Activated naive CD8-positive, alpha-beta T cell treated with anti-CD3 and anti-CD28 coated beads, Interleukin-2, amount 50 U/mL, for 24 hours (primary cell): ENCODE measurements around the gene BMP7.

Experiments
- ATAC-seq: fragments of 150-1000 bp; cut with Tn5 transposase; one replicate; pipeline ENCODE4 v1.10.0; 2021
- DNase-seq: peaks from one replicate; pipeline ENCODE4 v3.0.0; 2021
- H3K27ac Mint-ChIP-seq: one replicate; pipeline ENCODE4 v1.8.0; 2021; ENCODE audit warnings: mild to moderate bottlenecking, mixed read lengths
- H3K27me3 Mint-ChIP-seq: one replicate; pipeline ENCODE4 v1.8.0; 2021; ENCODE audit warnings: mixed read lengths
- H3K36me3 Mint-ChIP-seq: one replicate; pipeline ENCODE4 v1.8.0; 2021; ENCODE audit warnings: low read depth, mixed read lengths
- H3K4me1 Mint-ChIP-seq: one replicate; pipeline ENCODE4 v1.8.0; 2021; ENCODE audit warnings: mixed read lengths
- H3K4me3 Mint-ChIP-seq: one replicate; pipeline ENCODE4 v1.8.0; 2021; ENCODE audit warnings: mild to moderate bottlenecking, moderate library complexity, mixed read lengths
- H3K9me3 Mint-ChIP-seq: one replicate; pipeline ENCODE4 v1.8.0; 2021; ENCODE audit warnings: mixed read lengths

Gene BMP7

GRCh38 chr20:57278457-57278856 is 12.0 kb upstream of the BMP7 start:
- Mint-ChIP-seq H3K36me3 (no peaks in the 10 kb centered on the region), H3K4me1 (no peaks in the 10 kb centered on the region), H3K4me3 (no peak overlapping the region), H3K9me3 (no peaks in the 10 kb centered on the region), H3K27me3 (peaks cover 26% of the 10 kb centered on the region), H3K27ac (no peak overlapping the region)
- DNase-seq = no peak
- ATAC-seq = no peak

- ATAC-seq = no peak
- H3K36me3 Mint-ChIP-seq = no peaks in the 10 kb centered on the region
- H3K4me3 Mint-ChIP-seq = no peak overlapping the region
- no peak overlapping the region for H3K27ac Mint-ChIP-seq
- no peaks in the 10 kb centered on the region for H3K4me1 Mint-ChIP-seq
- no peaks in the 10 kb centered on the region for H3K9me3 Mint-ChIP-seq
- H3K27me3 Mint-ChIP-seq = peaks cover 18% of the 10 kb centered on the region
- DNase-seq = no peak
Observed at GRCh38 chr20:57277398-57278105, 11.1 kb upstream of the BMP7 start.

GRCh38 chr20:57276221-57276620 is 9.8 kb upstream of the BMP7 start:
- Mint-ChIP-seq H3K27ac (no peak overlapping the region), H3K9me3 (no peaks in the 10 kb centered on the region), H3K36me3 (no peaks in the 10 kb centered on the region), H3K27me3 (peaks cover 16% of the 10 kb centered on the region), H3K4me1 (no peaks in the 10 kb centered on the region), H3K4me3 (no peak overlapping the region)
- no peak for DNase-seq
- ATAC-seq = no peak

DNA sequence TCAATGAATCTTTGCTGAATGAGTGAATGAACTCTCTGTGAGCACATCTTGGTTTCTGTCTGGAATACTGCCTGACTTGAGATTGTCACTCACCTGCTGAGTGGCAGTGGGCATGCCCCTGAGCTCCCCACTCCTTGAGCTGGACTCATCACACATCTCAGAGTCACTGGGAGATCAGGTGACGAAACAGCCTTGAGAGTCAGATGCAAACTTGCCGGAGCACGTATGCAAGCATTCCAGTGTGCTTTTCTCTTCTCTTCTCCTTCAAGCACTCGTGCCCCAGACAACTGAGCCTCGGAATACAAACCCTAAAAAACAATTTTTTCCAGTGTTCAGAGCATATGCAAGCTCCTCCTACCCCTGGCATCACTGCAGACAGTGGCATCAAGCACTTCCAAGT is 9.4 kb upstream of the BMP7 start:
- ATAC-seq (no peak), DNase-seq (no peak)
- Mint-ChIP-seq H3K27ac (no peak overlapping the region), H3K4me3 (no peak overlapping the region), H3K27me3 (peaks cover 13% of the 10 kb centered on the region), H3K36me3 (no peaks in the 10 kb centered on the region), H3K9me3 (no peaks in the 10 kb centered on the region), H3K4me1 (no peaks in the 10 kb centered on the region)

DNA sequence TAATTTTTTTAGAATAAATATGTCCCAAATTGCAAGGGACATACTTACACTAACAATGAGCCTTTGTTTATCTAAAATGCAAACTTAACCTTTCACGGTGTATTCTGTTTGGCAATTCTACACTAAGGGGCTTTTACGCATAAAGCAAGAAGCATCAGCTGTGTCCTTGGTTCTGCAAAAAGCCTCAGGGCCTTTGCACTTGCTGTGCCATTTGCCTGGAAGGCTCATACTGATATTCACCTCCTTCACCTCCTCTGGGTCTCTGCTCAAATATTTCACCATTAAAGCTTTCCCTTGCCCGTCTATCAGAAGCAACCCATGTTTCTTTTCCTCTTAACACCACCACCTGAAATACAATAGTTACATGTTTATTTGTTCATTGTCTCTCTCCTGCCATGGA is 8.9 kb upstream of the BMP7 start:
- H3K4me1 Mint-ChIP-seq = no peaks in the 10 kb centered on the region
- peaks cover 15% of the 10 kb centered on the region for H3K27me3 Mint-ChIP-seq
- no peaks in the 10 kb centered on the region for H3K36me3 Mint-ChIP-seq
- DNase-seq = no peak
- no peaks in the 10 kb centered on the region for H3K9me3 Mint-ChIP-seq
- H3K27ac Mint-ChIP-seq = no peak overlapping the region
- H3K4me3 Mint-ChIP-seq = no peak overlapping the region
- ATAC-seq = no peak

DNA sequence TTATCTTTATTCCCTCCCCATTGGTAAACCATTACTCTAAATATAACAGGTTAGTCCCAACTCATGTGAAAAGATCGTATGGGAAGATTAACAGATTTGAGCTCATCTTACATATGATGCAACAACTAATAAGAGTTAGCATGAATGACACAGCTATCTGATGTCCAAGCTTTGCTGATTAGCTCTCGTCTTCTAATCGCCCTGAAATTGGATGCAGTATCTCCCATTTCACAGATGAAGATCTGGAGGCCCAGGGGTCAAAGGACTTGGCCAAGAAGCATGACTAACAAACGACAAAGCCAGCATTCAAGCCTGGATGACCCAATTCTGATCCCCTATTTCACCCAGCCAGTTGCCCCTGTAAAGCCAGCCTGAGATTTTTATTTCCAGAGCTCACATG is 8.4 kb upstream of the BMP7 start:
- ATAC-seq = no peak
- DNase-seq = no peak
- Mint-ChIP-seq H3K27ac (no peak overlapping the region), H3K36me3 (no peaks in the 10 kb centered on the region), H3K4me1 (no peaks in the 10 kb centered on the region), H3K4me3 (no peak overlapping the region), H3K9me3 (no peaks in the 10 kb centered on the region), H3K27me3 (peaks cover 14% of the 10 kb centered on the region)

DNA sequence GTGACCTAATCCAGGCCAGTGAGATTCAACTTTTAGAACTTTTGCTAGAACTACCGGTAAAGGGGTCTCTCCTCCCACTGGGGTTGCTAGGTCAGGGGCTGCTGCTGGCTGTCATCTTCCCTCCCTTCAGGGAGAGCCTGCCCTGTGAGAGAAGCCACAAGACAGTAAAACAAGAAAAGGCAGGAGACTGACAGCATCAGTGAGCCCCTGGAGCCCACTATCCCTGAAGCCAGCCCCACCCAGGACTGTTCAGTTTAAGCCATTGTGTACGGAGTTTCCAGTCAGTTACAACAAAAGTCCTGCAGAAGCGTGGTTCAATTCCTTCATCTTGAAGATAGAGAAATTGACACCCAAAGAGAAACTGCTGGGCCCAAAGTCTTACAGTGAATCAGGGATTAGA is 7.9 kb upstream of the BMP7 start:
- Mint-ChIP-seq H3K36me3 (no peaks in the 10 kb centered on the region), H3K9me3 (no peaks in the 10 kb centered on the region), H3K27ac (no peak overlapping the region), H3K27me3 (peaks cover 16% of the 10 kb centered on the region), H3K4me3 (no peak overlapping the region), H3K4me1 (no peaks in the 10 kb centered on the region)
- no peak for ATAC-seq
- DNase-seq = no peak

- H3K4me3 Mint-ChIP-seq = no peak overlapping the region
- H3K9me3 Mint-ChIP-seq = no peaks in the 10 kb centered on the region
- peaks cover 27% of the 10 kb centered on the region for H3K27me3 Mint-ChIP-seq
- H3K4me1 Mint-ChIP-seq = no peaks in the 10 kb centered on the region
- ATAC-seq = no peak
- H3K36me3 Mint-ChIP-seq = no peaks in the 10 kb centered on the region
- DNase-seq = no peak
- no peak overlapping the region for H3K27ac Mint-ChIP-seq
Observed at GRCh38 chr20:57272883-57273535, 6.6 kb upstream of the BMP7 start.

GRCh38 chr20:57270204-57270984 is 4.0 kb upstream of the BMP7 start:
- Mint-ChIP-seq H3K9me3 (no peaks in the 10 kb centered on the region), H3K27ac (no peak overlapping the region), H3K27me3 (peaks cover 43% of the 10 kb centered on the region), H3K36me3 (no peaks in the 10 kb centered on the region), H3K4me3 (no peak overlapping the region), H3K4me1 (no peaks in the 10 kb centered on the region)
- DNase-seq = no peak
- ATAC-seq = no peak

GRCh38 chr20:57269148-57269984 is 2.9 kb upstream of the BMP7 start:
- peaks cover 45% of the 10 kb centered on the region for H3K27me3 Mint-ChIP-seq
- no peaks in the 10 kb centered on the region for H3K36me3 Mint-ChIP-seq
- no peaks in the 10 kb centered on the region for H3K4me1 Mint-ChIP-seq
- H3K27ac Mint-ChIP-seq = no peak overlapping the region
- no peaks in the 10 kb centered on the region for H3K9me3 Mint-ChIP-seq
- H3K4me3 Mint-ChIP-seq = no peak overlapping the region
- ATAC-seq = no peak
- DNase-seq = no peak

GRCh38 chr20:57268399-57269076 is 2.1 kb upstream of the BMP7 start:
- no peak overlapping the region for H3K27ac Mint-ChIP-seq
- peaks cover 3% of the 10 kb centered on the region for H3K4me1 Mint-ChIP-seq
- ATAC-seq = no peak

GRCh38 chr20:57267158-57267821 is 849 bp upstream of the BMP7 start:
- ATAC-seq (no peak), DNase-seq (no peak)
- peaks cover 60% of the 10 kb centered on the region for H3K27me3 Mint-ChIP-seq
- peaks cover 3% of the 10 kb centered on the region for H3K4me1 Mint-ChIP-seq
- H3K27ac Mint-ChIP-seq = no peak overlapping the region
- H3K36me3 Mint-ChIP-seq = no peaks in the 10 kb centered on the region
- H3K4me3 Mint-ChIP-seq = no peak overlapping the region
- H3K9me3 Mint-ChIP-seq = no peaks in the 10 kb centered on the region

More at GRCh38 chr20:57268399-57269076, 2.1 kb upstream of the BMP7 start:
- no peak overlapping the region for H3K4me3 Mint-ChIP-seq
- no peaks in the 10 kb centered on the region for H3K36me3 Mint-ChIP-seq
- DNase-seq = no peak
- H3K9me3 Mint-ChIP-seq = no peaks in the 10 kb centered on the region
- peaks cover 50% of the 10 kb centered on the region for H3K27me3 Mint-ChIP-seq

- H3K27me3 Mint-ChIP-seq = peaks cover 73% of the 10 kb centered on the region
- no peaks in the 10 kb centered on the region for H3K9me3 Mint-ChIP-seq
- DNase-seq (no peak), ATAC-seq (no peak)
- H3K4me1 Mint-ChIP-seq = peaks cover 3% of the 10 kb centered on the region
- no peak overlapping the region for H3K27ac Mint-ChIP-seq
- H3K4me3 Mint-ChIP-seq = no peak overlapping the region
- no peaks in the 10 kb centered on the region for H3K36me3 Mint-ChIP-seq
Observed at GRCh38 chr20:57265997-57266290, 497 bp downstream of the BMP7 start.
